A549 (cell line): ENCODE measurements around the gene STK26.

Experiments used
- BHLHE40 ChIP-seq: IDR thresholded peaks from 2 replicates; pipeline ENCODE4 v1.6.1; 2012; ENCODE audit warnings: low read depth, low read length, inconsistent platforms
- CHD2 ChIP-seq: fragments of 150-350 bp; IDR thresholded peaks from 2 replicates; pipeline ENCODE4 v1.6.1; 2014; ENCODE audit warnings: low read length; ENCODE audit not compliant: partially characterized antibody
- CTCF ChIP-seq: fragments of >200 bp; sonication (Bioruptor Twin); formaldehyde crosslinking; IDR thresholded peaks from 3 replicates; pipeline ENCODE4 v1.5.1; 2016
- EP300 ChIP-seq, 2 experiments: fragments of >200 bp; sonication (Bioruptor Twin); formaldehyde crosslinking; IDR thresholded peaks; 2 replicates in 1 of 2; 3 replicates in 1 of 2; pipeline ENCODE4 v1.6.1; 2016 to 2017
- JUN ChIP-seq, 2 experiments: fragments of >200 bp; sonication (Bioruptor Twin); formaldehyde crosslinking; IDR thresholded peaks; 2 replicates in 1 of 2; 3 replicates in 1 of 2; pipeline ENCODE4 v1.6.1; 2016 to 2017
- JUNB ChIP-seq: fragments of >200 bp; sonication (Bioruptor Twin); formaldehyde crosslinking; IDR thresholded peaks from 2 replicates; pipeline ENCODE4 v1.6.1; 2016
- MAFK ChIP-seq: fragments of 450-650 bp; IDR thresholded peaks from 2 replicates; pipeline ENCODE4 v1.6.1; 2014; ENCODE audit not compliant: partially characterized antibody
- MYC ChIP-seq: IDR thresholded peaks from 2 replicates; pipeline ENCODE4 v1.6.1; 2012; ENCODE audit warnings: mild to moderate bottlenecking, inconsistent platforms, low read length, improper control_type of control experiment, borderline replicate concordance
- POLR2A ChIP-seq: IDR thresholded peaks from 2 replicates; pipeline ENCODE4 v1.6.1; 2012; ENCODE audit warnings: mild to moderate bottlenecking, low read length
- RAD21 ChIP-seq, 2 experiments: fragments of >200 bp in 1 of 2; sonication (Bioruptor Twin) in 1 of 2; formaldehyde crosslinking in 1 of 2; IDR thresholded peaks in 1 of 2; conservative IDR thresholded peaks in 1 of 2; 2 replicates in 1 of 2; 3 replicates in 1 of 2; pipeline ENCODE4 v1.6.1; 2012 to 2018; ENCODE audit warnings: inconsistent platforms in 1 of 2
- RCOR1 ChIP-seq: fragments of 150-350 bp; IDR thresholded peaks from 2 replicates; pipeline ENCODE4 v1.6.1; 2014; ENCODE audit warnings: antibody characterized with exemption, low read length, low read depth
- RFX5 ChIP-seq: fragments of 450-650 bp; IDR thresholded peaks from 2 replicates; pipeline ENCODE4 v1.7.1; 2014; ENCODE audit warnings: antibody characterized with exemption, mild to moderate bottlenecking, moderate library complexity
- SMC3 ChIP-seq: fragments of >200 bp; sonication (Bioruptor Twin); formaldehyde crosslinking; IDR thresholded peaks from 3 replicates; pipeline ENCODE4 v1.6.1; 2018; ENCODE audit warnings: inconsistent platforms
- TF ChIP-seq, protein P1 (sequence below): fragments of 200-600 bp; sonication (generic); IDR thresholded peaks from 2 replicates; pipeline ENCODE4 v1.6.1; 2016; ENCODE audit warnings: antibody characterized with exemption, mild to moderate bottlenecking, moderate library complexity

DNA sequence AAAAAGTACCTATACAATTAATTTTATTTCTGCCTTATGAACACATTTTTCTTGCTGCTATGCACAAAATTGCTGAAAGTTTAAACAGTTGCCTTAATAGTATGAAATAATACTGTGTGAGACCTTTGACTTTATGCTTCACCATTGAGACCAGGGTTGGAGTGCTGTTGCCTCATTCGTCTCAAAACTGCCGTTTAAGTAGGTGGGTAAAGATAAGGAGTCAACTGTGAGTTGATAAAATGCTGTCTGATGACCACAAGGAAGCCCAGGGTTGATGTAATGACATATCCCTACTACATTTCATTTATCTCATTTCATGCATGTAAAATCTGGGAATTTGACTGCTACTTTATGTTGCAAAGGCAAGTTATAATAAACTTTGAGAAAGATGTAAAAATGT, 23.4 kb downstream of the STK26 start:
- TF ChIP-seq MYC (no peak), CTCF (no peak), POLR2A (no peak), CHD2 (no peak), MAFK (no peak), SMC3 (no peak), JUNB (no peak), BHLHE40 (no peak), JUN (IDR thresholded peaks at IDR 0.05) (no peak), RCOR1 (no peak), EP300 (IDR thresholded peaks at IDR 0.05) (no peak), RAD21 (conservative IDR thresholded peaks at IDR 0.05 in 1 of 2, IDR thresholded peaks at IDR 0.05 in 1 of 2) (no peak), RFX5 (no peak)
- TF ChIP-seq, protein P1, sequence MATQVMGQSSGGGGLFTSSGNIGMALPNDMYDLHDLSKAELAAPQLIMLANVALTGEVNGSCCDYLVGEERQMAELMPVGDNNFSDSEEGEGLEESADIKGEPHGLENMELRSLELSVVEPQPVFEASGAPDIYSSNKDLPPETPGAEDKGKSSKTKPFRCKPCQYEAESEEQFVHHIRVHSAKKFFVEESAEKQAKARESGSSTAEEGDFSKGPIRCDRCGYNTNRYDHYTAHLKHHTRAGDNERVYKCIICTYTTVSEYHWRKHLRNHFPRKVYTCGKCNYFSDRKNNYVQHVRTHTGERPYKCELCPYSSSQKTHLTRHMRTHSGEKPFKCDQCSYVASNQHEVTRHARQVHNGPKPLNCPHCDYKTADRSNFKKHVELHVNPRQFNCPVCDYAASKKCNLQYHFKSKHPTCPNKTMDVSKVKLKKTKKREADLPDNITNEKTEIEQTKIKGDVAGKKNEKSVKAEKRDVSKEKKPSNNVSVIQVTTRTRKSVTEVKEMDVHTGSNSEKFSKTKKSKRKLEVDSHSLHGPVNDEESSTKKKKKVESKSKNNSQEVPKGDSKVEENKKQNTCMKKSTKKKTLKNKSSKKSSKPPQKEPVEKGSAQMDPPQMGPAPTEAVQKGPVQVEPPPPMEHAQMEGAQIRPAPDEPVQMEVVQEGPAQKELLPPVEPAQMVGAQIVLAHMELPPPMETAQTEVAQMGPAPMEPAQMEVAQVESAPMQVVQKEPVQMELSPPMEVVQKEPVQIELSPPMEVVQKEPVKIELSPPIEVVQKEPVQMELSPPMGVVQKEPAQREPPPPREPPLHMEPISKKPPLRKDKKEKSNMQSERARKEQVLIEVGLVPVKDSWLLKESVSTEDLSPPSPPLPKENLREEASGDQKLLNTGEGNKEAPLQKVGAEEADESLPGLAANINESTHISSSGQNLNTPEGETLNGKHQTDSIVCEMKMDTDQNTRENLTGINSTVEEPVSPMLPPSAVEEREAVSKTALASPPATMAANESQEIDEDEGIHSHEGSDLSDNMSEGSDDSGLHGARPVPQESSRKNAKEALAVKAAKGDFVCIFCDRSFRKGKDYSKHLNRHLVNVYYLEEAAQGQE: no peak
